ENCODE results near the gene PARD3B.

Gene PARD3B

DNA sequence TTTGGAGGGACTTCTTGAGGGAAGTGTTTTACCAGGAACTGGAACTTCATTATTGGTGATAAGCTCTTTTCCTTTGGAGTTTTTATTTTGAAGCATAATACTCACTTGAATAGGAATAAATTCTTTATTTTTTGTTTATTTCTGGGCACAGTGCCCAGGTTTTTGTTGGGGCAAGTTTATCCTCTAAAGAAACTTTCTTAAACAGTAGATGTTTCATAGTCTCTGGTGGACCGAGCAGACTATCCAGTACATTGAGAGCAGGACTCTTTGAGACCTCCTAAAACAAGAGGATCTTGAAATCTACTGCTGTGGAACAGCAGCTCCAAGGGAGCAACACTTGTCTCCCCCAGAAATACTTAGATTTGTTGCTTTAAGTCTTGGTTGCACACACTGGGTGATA, 109.4 kb downstream of the PARD3B start:
- no peak overlapping the region for H3K4me3 Mint-ChIP-seq
- H3K4me1 Mint-ChIP-seq = no peaks in the 10 kb centered on the region
- peaks cover 5 to 31% of the 10 kb centered on the region in 2 donors for H3K9me3 Mint-ChIP-seq
- H3K27ac Mint-ChIP-seq = no peak overlapping the region
- DNase-seq (no peak), ATAC-seq (no peak)
- no peaks in the 10 kb centered on the region for H3K27me3 Mint-ChIP-seq

DNA sequence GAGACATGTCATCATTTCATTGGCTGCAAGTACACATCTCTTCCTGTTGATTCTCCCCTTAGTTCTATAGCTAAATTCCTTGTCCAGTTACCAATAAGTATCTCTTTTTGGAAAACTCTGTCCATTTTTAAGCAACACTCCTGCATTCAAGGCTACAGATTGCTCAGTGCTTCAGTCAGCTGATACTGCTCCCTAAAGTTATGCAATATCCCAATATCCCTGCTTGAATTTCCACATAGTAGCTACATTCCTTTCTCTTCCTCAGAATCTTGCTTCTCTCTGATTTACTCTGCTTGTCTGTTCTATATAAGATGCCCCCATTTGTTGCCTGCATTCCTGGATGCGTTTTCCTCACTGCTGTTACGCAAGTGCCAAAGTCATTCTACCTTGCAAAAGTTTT, 109.8 kb downstream of the PARD3B start:
- DNase-seq (no peak), ATAC-seq (no peak)
- Mint-ChIP-seq H3K4me3 (no peak overlapping the region), H3K9me3 (peaks cover 5 to 31% of the 10 kb centered on the region in 2 donors), H3K27ac (no peak overlapping the region), H3K4me1 (no peaks in the 10 kb centered on the region), H3K27me3 (no peaks in the 10 kb centered on the region)

DNA sequence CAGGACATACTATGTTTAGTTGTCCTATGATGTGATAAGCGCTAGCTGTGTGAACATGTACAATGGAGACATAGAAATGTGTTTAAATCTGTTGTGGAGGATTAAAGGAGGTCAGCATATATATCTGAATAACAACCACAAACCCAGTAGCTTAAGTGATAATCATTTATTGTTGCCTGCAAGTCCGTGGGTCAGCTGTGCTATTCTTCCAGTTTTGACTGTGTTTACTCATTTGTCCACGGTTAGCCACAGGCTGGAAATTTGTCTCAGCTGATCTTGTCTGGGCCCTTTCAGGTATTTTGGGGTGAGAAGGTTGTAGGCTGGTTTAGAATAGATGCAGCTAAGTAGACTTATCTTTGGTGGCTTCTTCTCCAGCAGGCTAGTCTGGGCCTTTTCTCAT, 110.4 kb downstream of the PARD3B start:
- DNase-seq (no peak), ATAC-seq (no peak)
- Mint-ChIP-seq H3K9me3 (peaks cover 5 to 26% of the 10 kb centered on the region in 2 donors), H3K27ac (no peak overlapping the region), H3K27me3 (no peaks in the 10 kb centered on the region), H3K4me1 (no peaks in the 10 kb centered on the region), H3K4me3 (no peak overlapping the region)

DNA sequence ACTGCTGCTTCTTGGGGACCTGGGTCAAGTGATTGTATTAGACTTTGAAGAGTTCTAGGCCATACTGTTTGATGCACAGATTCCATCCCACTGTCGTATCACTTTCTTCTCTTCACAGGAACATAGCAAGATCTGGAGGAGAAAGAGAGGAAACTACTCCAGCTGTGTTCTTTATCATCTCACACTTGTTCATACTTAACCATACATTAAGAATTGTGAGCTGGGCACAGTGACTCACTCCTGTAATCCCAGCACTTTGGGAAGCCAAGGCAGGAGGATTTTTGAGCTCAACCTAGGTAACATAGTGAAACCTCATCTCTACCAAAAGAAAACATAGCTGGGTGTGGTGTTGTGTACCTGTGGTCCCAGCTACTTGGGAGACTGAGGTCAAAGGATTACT, 111.7 kb downstream of the PARD3B start:
- H3K4me1 Mint-ChIP-seq = no peaks in the 10 kb centered on the region
- DNase-seq (no peak), ATAC-seq (no peak)
- no peak overlapping the region for H3K4me3 Mint-ChIP-seq
- peaks cover 4 to 12% of the 10 kb centered on the region in 2 donors for H3K9me3 Mint-ChIP-seq
- no peaks in the 10 kb centered on the region for H3K27me3 Mint-ChIP-seq
- no peak overlapping the region for H3K27ac Mint-ChIP-seq

DNA sequence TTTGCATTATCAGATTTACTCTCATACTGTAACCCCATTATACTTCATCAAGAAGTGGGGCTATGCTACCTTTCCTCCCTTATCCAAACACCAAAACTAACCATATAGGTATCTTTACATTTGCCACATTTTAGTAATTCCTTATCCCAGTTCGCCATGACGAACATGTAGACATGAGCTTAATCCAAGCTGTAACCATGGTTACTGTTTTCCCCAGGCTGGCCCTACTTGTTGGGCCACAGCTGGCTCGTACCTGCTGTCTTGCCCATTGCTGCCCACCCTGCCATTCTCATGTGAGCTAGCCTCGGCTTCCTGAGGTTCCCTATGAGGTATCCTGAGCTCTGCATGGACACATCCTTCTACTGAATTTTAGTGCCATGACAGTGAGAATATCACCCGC, 117.7 kb downstream of the PARD3B start:
- H3K27me3 Mint-ChIP-seq = no peaks in the 10 kb centered on the region
- no peaks in the 10 kb centered on the region for H3K9me3 Mint-ChIP-seq
- no peak overlapping the region for H3K27ac Mint-ChIP-seq
- ATAC-seq (no peak), DNase-seq (no peak)
- no peak overlapping the region for H3K4me3 Mint-ChIP-seq
- no peaks in the 10 kb centered on the region for H3K4me1 Mint-ChIP-seq

DNA sequence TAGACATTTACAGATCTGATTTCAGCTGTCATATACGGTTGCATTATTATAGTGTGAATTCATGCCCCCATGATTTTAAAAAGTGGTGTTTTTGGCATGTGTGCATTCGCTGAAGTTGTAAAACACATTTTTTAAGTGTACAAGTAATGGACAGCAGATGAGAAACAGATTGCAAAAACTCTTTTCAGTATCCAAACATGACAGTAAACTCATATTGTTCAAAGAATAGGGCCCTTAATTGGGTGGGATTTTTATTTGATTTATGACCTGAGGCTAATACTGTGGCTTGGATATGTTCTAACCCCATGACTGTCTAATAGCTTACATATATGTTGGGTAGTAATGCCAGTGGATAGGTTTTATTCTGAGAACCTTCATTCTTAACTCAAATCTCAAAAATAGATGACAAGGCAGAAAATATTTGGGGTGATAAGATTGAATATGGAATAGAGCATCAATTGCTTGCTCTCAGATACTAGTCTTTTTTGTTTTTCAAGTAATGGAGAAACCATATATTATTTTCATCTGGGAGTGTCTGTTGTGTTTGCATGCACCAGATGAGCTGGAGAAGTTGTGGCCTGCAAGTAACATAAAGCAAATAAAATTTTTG, 118.6 kb downstream of the PARD3B start:
- H3K4me3 Mint-ChIP-seq = no peak overlapping the region
- ATAC-seq (no peak), DNase-seq (no peak)
- H3K27me3 Mint-ChIP-seq = peaks cover 6% of the 10 kb centered on the region
- no peaks in the 10 kb centered on the region for H3K9me3 Mint-ChIP-seq
- no peaks in the 10 kb centered on the region for H3K4me1 Mint-ChIP-seq
- H3K27ac Mint-ChIP-seq = no peak overlapping the region

DNA sequence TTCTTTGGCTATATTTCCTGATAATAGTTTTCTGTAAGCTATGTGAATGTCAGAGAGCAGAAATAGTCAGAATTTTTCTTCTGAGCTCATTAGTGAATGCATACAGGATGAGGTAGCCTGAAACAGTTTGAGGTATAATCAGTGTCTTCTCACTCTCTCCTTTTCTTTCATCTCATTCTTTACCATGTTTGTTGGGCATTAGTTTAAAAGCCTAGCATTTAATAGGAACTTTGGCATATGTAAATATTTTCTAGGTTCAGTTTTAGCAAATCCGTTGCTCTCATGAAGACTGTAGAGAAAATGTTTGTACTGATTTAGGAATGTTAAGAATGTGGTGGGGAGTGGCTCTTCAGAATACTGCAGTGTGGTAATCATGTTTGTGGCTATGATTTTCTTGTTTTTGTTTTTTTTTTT, 119.4 kb downstream of the PARD3B start:
- Mint-ChIP-seq H3K27me3 (peaks cover 7% of the 10 kb centered on the region), H3K4me3 (no peak overlapping the region), H3K9me3 (no peaks in the 10 kb centered on the region), H3K27ac (no peak overlapping the region), H3K4me1 (no peaks in the 10 kb centered on the region)
- DNase-seq (no peak), ATAC-seq (no peak)

DNA sequence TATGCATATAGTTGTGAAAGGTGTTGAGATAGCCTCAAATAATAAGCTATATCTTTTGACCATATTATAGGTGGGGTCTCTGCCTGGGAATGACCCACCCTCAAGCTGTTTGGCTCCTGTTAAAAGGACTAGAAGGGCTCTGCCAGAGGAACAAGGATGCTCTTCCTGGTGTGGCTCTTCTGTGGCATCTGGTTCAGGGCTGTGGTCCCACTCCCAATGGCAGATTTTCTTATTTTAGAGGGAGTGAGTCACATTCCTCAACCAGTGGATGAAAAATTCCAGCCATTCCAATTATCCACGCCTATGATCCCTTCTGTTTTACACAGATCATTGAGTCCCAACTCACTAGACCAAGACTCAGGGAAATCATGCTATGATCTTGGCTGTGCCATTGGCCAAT, 119.9 kb downstream of the PARD3B start:
- DNase-seq (no peak), ATAC-seq (no peak)
- Mint-ChIP-seq H3K9me3 (no peaks in the 10 kb centered on the region), H3K27me3 (peaks cover 7% of the 10 kb centered on the region), H3K4me3 (no peak overlapping the region), H3K27ac (no peak overlapping the region), H3K4me1 (no peaks in the 10 kb centered on the region)

DNA sequence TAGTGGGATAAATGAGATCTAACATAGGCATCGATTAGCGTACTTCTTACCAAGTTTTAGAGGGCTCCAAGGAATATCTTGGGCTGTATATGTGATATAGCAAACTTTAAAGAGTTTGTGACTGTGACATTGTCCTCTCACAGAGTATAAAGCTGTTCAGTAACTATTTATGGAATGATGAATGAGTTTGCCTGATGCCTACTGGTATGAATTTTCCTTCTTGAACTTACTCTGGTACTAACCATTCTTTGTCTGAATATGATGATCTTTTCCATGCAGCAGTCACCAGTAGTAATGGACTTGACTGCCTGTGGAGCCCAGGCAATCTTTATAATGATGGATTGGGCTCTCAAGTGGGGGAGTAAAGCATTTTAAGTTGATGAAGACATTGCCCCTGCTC, 120.5 kb downstream of the PARD3B start:
- DNase-seq = no peak
- H3K4me3 Mint-ChIP-seq = no peak overlapping the region
- no peak for ATAC-seq
- no peak overlapping the region for H3K27ac Mint-ChIP-seq
- H3K9me3 Mint-ChIP-seq = no peaks in the 10 kb centered on the region
- peaks cover 7% of the 10 kb centered on the region for H3K27me3 Mint-ChIP-seq
- H3K4me1 Mint-ChIP-seq = no peaks in the 10 kb centered on the region

DNA sequence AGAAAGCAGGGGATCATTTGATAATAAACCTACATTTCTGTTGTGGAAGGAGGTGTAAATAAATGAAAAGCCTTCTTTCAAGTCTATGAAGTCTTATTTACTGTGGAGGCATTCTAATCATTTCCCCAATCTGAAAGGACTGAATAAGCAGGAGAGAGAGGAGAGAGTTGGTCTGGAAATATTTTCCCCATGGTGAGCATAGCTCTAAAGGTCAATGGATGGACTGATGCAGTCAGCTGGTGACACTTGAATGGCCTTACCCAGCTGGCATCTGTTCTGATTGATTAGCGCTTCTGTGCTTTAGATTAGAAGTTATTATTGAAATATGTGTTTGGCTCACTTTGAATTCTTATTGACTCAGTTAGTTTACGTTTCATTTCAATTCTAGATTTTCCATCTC, 122.7 kb downstream of the PARD3B start:
- Mint-ChIP-seq H3K4me3 (no peak overlapping the region), H3K27me3 (peaks cover 7% of the 10 kb centered on the region), H3K27ac (no peak overlapping the region), H3K4me1 (no peaks in the 10 kb centered on the region), H3K9me3 (no peaks in the 10 kb centered on the region)
- DNase-seq = no peak
- no peak for ATAC-seq

DNA sequence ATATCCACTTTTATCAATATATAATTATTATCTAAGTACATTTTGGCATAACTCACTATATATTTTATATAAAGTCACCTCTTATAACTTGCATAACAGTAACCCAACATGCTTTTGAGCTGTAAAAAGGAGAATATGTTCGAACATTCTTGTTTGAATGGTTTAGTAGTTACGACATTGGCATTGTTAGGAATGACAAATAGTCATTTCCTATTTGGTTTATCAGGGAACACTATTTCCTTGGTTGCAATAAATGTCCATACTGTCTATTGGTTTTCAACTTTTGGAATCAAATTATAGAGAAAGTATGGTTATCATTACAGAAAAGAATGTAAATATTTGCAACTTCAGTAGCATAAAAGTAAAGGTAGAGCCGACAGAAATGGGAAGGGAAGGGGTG, 124.1 kb downstream of the PARD3B start:
- H3K27ac Mint-ChIP-seq = no peak overlapping the region
- no peak overlapping the region for H3K4me3 Mint-ChIP-seq
- DNase-seq = no peak
- H3K4me1 Mint-ChIP-seq = no peaks in the 10 kb centered on the region
- peaks cover 7% of the 10 kb centered on the region for H3K27me3 Mint-ChIP-seq
- H3K9me3 Mint-ChIP-seq = no peaks in the 10 kb centered on the region
- no peak for ATAC-seq

DNA sequence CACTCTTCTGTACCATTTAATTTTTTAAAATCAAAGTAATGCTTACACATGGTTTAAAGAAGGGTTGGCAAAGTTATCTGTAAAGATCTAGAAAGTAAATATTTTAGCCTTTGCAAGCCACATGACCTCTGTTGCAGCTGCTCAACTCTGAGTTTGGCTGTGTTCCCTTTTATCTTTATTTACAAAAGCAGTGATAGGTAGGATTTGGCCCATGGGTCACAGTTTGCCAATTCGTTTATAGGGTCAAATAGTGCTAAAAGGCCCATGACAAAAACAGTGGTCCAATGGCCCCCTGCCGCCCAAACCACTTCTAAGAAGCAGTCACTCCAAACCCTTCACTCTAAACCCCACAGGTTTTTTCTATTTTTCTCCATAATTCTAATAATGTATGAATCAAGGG, 124.8 kb downstream of the PARD3B start:
- no peak for ATAC-seq
- Mint-ChIP-seq H3K9me3 (no peaks in the 10 kb centered on the region), H3K27me3 (peaks cover 7% of the 10 kb centered on the region), H3K4me3 (no peak overlapping the region), H3K4me1 (no peaks in the 10 kb centered on the region), H3K27ac (no peak overlapping the region)
- no peak for DNase-seq

DNA sequence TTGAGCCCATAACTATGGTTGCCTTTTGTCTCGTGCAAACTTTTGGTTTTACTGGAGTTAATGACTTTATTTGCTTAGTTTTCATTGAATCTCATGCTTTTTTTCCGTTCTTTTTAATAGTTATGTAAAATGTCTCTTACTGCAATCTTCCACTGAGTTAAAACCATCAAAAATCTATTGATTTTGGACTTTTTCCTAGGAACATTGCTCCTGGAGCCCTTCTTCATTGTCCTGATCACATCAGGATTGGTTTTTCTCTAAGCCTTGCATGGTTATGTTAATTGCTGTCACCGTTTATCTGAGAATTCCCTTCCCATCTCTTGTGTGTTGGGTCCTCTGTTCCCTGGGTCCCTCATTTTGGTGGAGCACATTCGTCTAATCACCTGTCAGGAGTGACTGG, 125.5 kb downstream of the PARD3B start:
- Mint-ChIP-seq H3K27me3 (peaks cover 7% of the 10 kb centered on the region), H3K27ac (no peak overlapping the region), H3K4me1 (no peaks in the 10 kb centered on the region), H3K9me3 (no peaks in the 10 kb centered on the region), H3K4me3 (no peak overlapping the region)
- DNase-seq (no peak), ATAC-seq (no peak)

DNA sequence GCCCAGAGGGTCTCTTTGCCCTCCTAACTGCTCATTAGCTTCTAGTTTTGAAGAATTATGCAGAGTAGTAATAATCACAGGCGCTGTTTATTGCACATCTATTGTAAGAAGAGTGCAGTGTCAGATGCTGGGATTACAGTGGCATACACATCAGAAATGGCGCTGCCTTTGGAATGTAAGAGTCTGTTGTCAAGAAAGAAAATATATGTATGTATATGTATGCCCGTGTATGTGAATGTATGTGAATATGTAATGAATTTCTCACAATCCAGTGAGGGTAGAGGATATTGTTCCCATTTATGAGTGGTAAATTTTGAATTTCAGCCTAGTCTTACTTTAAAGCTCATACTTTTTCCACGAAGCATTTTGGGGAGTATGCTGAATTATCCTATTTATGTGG, 127.5 kb downstream of the PARD3B start:
- H3K4me3 Mint-ChIP-seq = no peak overlapping the region
- no peak for ATAC-seq
- no peaks in the 10 kb centered on the region for H3K4me1 Mint-ChIP-seq

DNA sequence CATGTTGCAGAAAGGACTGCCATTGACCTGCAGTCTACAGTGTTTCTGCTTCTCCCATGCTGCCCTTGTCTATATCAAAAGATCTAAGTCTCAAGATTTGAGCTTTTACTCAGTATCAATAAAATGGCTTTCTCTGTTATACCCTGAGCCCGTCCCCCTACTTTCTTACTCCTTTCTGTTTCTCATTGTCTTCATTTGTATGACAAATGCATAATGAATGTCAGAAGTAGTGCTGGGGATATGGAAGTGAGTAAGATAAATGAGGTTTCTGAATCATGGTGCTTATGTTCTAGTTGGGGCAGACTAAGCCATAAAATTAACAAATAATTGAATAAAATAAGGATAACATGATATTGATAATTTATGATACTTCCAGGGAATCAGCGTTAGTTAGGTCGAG, 128.6 kb downstream of the PARD3B start:
- peak overlapping the region in 1 of 2 donors; percentile 55 for H3K27ac Mint-ChIP-seq
- no peaks in the 10 kb centered on the region for H3K9me3 Mint-ChIP-seq
- H3K4me1 Mint-ChIP-seq = no peaks in the 10 kb centered on the region
- ATAC-seq (no peak), DNase-seq (no peak)
- peaks cover 1% of the 10 kb centered on the region for H3K27me3 Mint-ChIP-seq
- H3K4me3 Mint-ChIP-seq = no peak overlapping the region

More for the DNA sequence above, 127.5 kb downstream of the PARD3B start:
- DNase-seq = no peak
- no peak overlapping the region for H3K27ac Mint-ChIP-seq
- peaks cover 7% of the 10 kb centered on the region for H3K27me3 Mint-ChIP-seq
- H3K9me3 Mint-ChIP-seq = no peaks in the 10 kb centered on the region

DNA sequence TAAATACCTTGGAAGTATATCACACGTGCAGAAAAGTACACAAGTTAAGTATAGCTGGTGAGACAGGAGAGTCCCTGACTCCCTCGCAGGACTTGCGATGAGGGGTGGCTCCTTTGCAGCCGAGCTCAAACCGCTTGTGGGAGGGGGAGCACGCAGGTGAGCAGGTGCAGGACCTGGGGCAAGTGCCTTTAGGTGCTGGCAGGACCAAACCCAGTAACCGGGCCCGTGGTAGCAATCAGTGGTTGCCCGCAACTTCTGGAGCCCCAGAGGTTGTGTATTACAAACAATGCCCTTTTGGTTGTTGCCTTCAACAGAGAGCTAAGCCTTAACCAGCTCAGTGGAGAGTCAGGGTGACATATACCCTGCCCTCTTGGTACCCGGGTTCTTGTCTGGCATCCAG, 132.8 kb downstream of the PARD3B start:
- no peaks in the 10 kb centered on the region for H3K27me3 Mint-ChIP-seq
- DNase-seq (no peak), ATAC-seq (no peak)
- no peak overlapping the region for H3K27ac Mint-ChIP-seq
- no peak overlapping the region for H3K4me3 Mint-ChIP-seq
- H3K4me1 Mint-ChIP-seq = no peaks in the 10 kb centered on the region
- H3K9me3 Mint-ChIP-seq = no peaks in the 10 kb centered on the region

DNA sequence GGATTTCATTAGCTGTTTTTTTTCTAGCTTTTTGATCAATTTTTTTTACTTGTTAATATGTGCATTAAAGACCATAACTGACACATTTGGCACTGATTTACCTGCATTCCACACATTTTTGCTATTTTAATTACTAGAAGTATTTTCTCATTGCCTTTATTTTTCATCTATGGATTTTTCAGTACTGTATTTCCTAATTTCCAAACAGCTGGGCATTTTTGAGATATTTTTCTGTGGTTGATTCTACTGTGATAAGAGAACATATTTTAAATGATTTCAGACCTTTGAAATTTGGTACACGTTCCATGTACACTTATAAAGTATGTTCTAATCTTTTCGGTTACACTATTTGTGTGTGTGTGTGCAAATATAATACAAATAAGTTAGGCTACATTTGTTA, 135.3 kb downstream of the PARD3B start:
- Mint-ChIP-seq H3K4me1 (no peaks in the 10 kb centered on the region), H3K27ac (no peak overlapping the region), H3K27me3 (no peaks in the 10 kb centered on the region), H3K4me3 (no peak overlapping the region), H3K9me3 (no peaks in the 10 kb centered on the region)
- ATAC-seq (no peak), DNase-seq (no peak)
